GM18520 (cell line): ENCODE measurements around the gene IARS1.

Experiments used
- ATAC-seq: cut with Tn5 transposase; IDR thresholded peaks from one replicate; pipeline ENCODE4 v1.9.1; 2021; ENCODE audit not compliant: unreplicated experiment

The IARS1 gene

GRCh38 chr9:92295827-92296258 lies 2.3 kb upstream of the IARS1 start:
- no peak for ATAC-seq

- ATAC-seq, result no peak
These were observed 1.8 kb upstream of the IARS1 start for GRCh38 chr9:92295240-92295790.

GRCh38 chr9:92294297-92294676 lies 790 bp upstream of the IARS1 start:
- ATAC-seq, result no peak

GRCh38 chr9:92293075-92293354 lies 482 bp downstream of the IARS1 start:
- ATAC-seq, result no peak

GRCh38 chr9:92292338-92293074 lies 991 bp downstream of the IARS1 start:
- no peak for ATAC-seq

- no peak for ATAC-seq
These were observed 1.9 kb downstream of the IARS1 start for GRCh38 chr9:92291577-92291976.

GRCh38 chr9:92290785-92291429 lies 2.6 kb downstream of the IARS1 start:
- no peak for ATAC-seq

GRCh38 chr9:92289708-92290390 lies 3.6 kb downstream of the IARS1 start:
- no peak for ATAC-seq

- ATAC-seq, result no peak
These were observed 14.2 kb downstream of the IARS1 start for GRCh38 chr9:92279302-92279701.

- ATAC-seq, result no peak
These were observed 15.4 kb downstream of the IARS1 start for GRCh38 chr9:92278110-92278509.

- ATAC-seq, result no peak
These were observed 17.0 kb downstream of the IARS1 start for GRCh38 chr9:92276331-92277032.

GRCh38 chr9:92275541-92275940 lies 18.0 kb downstream of the IARS1 start:
- ATAC-seq, result no peak

GRCh38 chr9:92270511-92270910 lies 23.0 kb downstream of the IARS1 start:
- no peak for ATAC-seq

- no peak for ATAC-seq
These were observed 27.0 kb downstream of the IARS1 start for GRCh38 chr9:92266486-92266885.

GRCh38 chr9:92265154-92265553 lies 28.3 kb downstream of the IARS1 start:
- ATAC-seq, result no peak

GRCh38 chr9:92263131-92263530 lies 30.4 kb downstream of the IARS1 start:
- no peak for ATAC-seq

GRCh38 chr9:92257327-92257726 lies 36.2 kb downstream of the IARS1 start:
- ATAC-seq, result no peak

GRCh38 chr9:92254381-92255337 lies 38.8 kb downstream of the IARS1 start:
- no peak for ATAC-seq

GRCh38 chr9:92253656-92254055 lies 39.8 kb downstream of the IARS1 start:
- ATAC-seq, result no peak

- no peak for ATAC-seq
These were observed 45.5 kb downstream of the IARS1 start for GRCh38 chr9:92247981-92248380.
